Right renal pelvis (tissue), 4 donors: ENCODE data around the gene BUB3. TPM values are rescaled to one million over a fixed set of nuclear protein-coding genes. Genes with fewer than 3 reads are reported as not detected.

Experiments used
- DNase-seq, 4 donors: peaks; one replicate each; pipeline ENCODE4 v3.0.0-alpha.2; 2013; ENCODE audit warnings: low read depth in 4 of 4, low spot score in 3 of 4, missing footprints in 1 of 4
- polyA plus RNA-seq, 4 donors: library from polyadenylated mRNA; unstranded; fragments of 120-200 nt; gene quantifications; one replicate each; pipeline ENCODE4 v1.2.1, GENCODE V29; 2013; ENCODE audit not compliant: insufficient read length in 4 of 4

The BUB3 gene
- polyA plus RNA-seq, 4 donors = 121 to 137 (median 128) TPM

DNA sequence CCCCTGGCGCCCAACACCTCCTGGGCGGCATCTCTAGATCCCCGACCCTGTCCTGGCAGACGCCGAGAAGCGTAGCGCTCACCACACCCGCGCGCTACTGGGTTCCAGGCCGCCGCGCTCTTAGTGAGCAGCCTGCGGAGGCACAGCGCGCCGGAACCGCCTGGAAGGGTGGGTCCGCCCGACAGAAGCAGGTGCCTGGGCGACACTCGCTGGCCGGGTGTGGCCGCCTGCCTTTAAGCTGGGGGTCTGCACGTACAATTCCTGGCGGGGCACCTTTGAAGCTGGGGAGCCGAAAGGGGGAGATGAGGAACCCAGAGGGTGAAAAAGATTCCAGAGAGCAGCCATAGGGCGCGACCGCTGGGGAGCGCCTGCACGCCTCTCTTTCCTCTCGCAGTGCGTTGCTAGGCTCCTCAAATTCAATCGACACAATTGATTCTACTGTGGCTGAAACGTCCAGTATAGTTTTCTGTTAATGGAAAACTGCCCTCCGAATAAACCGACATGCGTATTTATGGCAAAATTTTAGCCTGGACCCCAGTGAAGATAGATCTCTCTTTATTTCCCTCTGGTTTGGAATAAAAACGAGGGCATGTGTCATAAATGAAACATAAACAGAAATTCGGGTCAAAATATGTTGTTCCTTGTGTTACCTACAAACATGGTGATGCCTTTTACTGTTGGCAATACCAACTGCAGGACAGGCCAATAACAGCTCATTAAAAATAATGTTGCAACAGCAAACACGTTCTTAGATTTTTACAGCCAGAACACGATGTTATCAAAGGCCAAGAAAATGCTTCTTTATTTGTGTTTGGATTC lies 13.8 kb upstream of the BUB3 start:
- DNase-seq = no peak

DNA sequence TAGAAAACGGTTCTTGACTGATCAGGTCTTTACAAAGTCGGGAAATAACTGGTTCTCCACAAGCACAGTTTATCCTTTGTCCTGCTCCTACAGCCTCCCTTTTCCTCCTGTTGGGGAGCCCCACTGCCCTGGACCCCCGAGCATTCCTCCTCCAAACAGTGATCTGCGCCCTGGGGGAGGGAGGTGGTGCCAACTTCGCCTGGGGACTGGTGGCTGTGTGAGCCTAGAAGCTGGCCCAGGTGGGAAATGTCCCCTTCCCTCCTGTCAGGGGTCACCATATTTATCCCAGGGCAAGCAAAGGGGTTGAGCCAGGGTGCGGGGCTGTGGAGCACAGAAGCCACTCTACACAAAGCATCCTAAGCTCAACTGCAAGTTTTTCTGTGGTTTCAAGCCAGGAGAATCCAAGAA lies 13.2 kb upstream of the BUB3 start:
- no peak for DNase-seq

GRCh38 chr10:123141791-123142700 lies 12.2 kb upstream of the BUB3 start:
- DNase-seq = no peak

DNA sequence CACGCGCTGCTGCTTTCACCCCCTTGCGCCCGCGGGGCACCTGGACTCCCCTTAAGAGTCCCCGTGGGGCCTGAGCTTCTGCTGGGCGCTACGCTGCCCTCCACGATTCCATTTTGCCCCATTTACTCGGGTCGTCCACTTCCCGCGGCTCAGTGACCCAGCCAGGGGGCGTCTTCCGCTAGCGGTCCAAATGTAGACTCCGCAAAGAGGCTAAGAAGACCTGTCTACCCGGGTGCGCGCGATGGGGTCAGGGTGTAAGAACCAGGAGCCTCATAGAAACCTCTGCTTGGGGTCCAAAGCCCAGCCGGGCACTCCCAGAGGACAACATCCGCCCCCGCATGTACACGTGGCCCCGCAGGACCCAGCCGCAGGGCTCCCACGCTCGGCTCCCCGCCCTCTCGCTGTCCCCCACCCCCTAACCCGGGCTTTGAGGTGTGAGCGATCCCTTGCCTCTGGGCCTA lies 11.5 kb upstream of the BUB3 start:
- DNase-seq = no peak

- no peak for DNase-seq
These were observed 10.9 kb upstream of the BUB3 start for GRCh38 chr10:123143162-123143824.

GRCh38 chr10:123143825-123144168 lies 10.4 kb upstream of the BUB3 start:
- DNase-seq = no peak

DNA sequence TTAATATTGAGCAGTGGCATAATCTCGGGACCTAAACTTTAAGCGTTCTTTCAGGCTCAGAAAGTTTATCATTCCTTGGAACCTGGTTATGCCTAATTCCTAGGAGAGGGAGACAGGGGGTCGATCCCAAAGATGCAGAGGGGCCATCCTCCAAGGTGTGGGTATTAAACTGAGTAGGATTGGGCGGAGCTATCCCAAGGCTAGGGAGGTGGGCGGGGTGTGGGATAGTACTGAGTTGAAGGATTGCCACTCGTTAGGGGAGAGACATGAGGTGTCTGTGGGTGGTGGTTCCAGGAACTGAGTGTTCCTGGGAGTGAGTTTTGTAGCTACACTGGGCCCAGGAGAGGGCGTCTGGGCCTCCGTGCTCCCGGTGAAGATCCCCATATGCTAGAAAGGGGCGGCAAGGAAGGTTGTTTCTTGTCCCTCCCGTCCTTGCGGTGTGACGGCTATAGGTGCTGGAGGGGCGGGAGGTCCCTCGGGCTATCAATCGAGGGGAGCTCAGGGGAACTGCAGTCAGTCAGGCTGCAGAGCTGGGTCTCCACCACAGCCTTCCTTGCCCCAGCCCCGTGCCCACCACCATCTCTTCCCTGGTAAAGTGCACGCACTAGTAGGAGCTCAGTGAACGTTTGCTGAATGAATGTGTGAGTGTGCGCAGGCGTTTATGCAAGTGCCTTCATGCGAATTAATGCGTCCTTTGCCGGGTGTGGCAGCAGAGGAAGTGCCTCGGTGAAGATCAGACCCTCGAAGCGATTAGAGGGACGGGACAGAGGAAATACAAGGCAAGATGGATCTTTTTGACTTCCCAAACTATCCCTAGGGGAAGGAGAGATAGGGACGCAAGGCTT lies 9.3 kb upstream of the BUB3 start:
- DNase-seq = no peak

DNA sequence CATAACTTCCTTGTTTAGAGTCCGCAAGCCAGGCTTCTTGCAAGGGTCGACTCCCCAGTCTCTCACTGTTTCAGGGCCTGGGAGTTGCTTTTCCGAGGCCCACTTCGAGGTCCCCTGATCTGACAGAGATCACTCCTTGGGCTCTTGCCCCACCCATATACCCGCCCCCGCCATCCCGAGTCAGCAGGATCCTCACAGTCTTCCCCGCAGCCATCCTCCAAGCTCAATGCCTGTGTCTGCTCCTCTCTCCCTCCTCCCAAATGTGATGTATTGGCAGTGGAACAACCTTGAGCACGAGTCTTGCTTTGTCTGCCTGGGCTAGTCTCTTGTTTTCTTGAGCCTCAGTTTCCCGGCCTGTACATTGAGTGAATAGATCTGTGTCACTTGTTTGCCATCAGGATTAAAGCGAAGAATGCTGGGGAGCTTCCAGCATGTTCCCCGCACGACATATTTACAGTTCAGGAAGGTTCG lies 8.6 kb upstream of the BUB3 start:
- DNase-seq = no peak

DNA sequence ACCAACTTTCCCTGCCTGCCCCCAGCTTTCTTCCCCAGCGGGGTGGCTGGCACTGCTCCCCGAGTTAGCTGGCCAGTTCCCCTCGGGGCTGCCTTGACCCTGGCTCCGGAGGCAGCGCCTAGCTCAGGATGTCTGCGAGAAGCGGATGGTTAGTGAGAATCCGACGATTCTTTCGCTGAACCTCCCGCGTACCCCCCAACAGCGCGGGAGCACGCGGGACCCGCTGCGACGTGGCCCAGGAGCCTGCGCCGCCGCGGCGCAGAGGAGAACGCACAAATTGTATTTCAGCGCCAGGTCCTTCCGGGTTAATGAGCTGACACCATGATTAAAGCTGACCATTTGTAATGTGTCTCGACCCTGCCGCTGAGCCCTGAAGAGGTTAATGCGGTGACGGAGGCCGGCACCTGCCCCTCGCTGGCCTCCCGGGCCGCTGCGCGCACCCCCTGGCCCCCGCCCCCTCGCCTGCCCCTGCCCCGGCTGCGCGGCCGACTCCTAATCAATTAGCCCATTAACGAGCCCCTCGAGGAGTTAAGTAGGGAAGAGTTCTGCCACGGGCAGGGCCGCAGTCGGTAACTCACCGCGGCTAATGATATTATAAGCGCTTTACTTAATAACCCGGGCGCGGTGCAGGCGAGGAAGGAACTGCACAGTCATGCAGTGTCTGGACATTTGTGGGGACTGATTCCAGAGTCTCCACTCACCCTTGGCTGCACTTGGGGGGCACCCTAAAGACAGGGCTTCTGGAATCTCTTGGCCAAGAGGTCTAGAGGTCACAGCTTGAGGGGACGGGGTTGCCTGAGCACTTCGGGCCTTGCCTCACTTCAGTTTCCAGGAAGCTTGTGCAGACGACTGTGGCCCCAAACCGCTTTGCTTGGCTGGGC lies 7.9 kb upstream of the BUB3 start:
- DNase-seq = no peak

GRCh38 chr10:123146894-123147634 lies 7.1 kb upstream of the BUB3 start:
- no peak for DNase-seq

- no peak for DNase-seq
These were observed 6.4 kb upstream of the BUB3 start, which contains the start of gene HMX2 for GRCh38 chr10:123147635-123148413. HMX2 (plus strand) TSS chr10:123148136; CDS start chr10:123148379, 243 bp downstream.

- DNase-seq = no peak
These were observed 5.6 kb upstream of the BUB3 start for GRCh38 chr10:123148414-123149161.

- no peak for DNase-seq
These were observed 5.0 kb upstream of the BUB3 start for GRCh38 chr10:123149162-123149567.

DNA sequence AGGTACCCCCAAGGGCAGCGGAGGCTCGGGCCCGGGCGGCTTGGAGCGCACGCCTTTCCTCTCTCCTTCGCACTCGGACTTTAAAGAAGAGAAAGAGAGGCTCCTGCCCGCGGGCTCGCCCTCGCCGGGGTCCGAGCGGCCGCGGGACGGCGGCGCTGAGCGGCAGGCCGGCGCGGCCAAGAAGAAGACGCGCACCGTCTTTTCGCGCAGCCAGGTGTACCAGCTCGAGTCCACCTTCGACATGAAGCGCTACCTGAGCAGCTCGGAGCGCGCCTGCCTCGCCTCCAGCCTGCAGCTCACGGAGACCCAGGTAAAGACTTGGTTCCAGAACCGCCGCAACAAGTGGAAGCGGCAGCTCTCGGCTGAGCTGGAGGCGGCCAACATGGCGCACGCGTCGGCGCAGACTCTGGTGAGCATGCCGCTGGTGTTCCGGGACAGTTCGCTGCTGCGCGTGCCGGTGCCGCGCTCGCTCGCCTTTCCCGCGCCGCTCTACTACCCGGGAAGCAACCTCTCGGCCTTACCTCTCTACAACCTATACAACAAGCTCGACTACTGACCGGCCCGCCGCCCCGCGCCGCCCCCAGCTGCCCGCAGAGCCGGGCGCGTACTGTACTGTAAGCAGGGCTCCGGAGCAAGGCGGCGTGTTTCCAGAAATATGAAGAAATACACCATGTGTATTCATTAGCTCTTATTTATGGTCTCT lies 4.5 kb upstream of the BUB3 start:
- no peak for DNase-seq

DNA sequence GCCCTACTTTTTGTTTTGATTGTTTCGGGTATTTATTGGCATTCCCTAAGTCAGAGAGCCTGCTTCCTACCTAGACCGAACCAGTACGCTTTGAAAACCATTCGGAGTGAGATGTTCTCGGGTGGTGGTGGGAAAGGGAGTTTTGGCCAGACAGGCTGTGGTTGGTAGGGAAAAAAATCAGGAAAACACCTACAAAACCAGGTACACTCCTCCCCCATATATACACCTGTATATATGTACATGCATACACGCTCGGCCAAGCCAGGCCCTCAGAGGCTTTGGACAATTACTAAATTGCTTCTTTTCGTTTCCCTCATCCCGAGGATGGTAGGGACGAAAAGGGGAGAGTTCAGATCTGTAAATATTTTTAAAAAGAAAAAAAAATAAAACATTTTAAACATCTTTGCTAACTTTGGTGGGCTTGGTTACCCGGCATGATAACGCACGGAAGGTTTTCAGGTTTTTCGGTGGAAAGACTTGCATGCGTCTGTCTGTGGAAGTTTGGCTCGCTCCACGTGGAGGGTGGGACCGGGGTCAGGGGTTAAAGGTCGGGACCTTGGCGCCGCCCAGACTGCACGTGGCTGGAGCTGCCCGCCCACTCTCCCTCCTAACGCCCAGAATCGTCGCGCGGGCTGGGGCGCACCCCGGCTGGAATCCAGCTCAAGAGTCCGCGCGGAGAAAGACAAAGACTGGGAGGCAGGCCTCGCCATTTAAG lies 3.8 kb upstream of the BUB3 start:
- no peak for DNase-seq
